NCI-H226 (cell line): ENCODE results near the gene PLCL2.
A peak's percentile ranks its signal among the peaks of the same experiment; 100 is the strongest.

Source experiments
- DNase-seq: peaks from one replicate; pipeline ENCODE4 v3.0.0-alpha.2; 2015

The PLCL2 gene

DNA sequence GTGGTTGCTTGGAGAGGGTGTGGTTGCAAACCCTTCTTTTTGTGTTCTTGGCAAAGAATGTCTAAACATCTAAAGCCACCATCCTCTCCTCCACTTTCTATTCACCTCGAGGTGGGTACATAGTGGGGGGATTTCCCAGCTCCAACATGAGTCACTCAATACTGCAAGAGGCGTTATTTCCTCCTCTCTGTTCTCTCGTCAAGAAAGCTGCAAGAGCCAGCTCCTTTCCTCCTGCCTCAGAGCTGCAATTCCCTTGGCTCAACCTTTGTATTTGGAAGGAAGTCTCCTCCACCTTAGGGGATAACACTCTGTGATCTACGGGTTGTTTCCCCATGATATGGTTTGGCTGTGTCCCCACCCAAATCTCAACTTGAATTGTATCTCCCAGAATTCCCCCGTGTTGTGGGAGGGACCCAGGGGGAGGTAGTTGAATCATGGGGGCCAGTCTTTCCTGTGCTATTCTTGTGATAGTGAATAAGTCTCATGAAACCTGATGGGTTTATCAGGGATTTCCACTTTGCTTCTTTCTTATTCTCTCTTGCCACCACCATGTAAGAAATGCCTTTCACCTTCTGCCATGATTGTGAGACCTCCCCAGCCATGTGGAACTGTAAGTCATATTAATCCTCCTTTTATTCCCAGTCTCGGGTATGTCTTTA is 138.4 kb downstream of the PLCL2 start:
- peak; percentile 16 for DNase-seq

DNA sequence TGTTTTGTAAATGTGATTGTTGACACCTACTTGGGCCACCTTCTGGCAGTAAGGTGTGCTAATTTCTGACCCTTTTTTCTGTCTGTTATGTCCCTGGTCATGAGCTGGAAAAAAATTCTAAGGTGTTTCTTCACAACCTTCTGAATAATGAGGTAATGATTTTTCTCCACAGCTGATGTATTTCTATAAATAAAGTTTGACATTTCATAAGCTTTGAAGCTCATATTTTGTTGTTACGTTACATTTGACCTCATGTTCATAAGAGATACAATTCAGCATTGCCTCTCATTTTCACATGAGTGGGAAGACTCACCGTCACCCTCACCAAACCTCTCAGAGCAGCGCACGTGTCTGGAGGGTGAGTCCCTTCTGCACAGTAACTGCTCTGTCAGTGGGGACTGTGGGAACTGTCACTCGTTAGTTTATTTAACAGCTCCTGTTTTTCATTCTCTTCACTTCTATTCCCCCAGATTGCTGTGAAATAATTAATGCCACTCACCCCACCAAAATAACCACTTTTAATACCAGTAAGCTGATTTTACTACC is 140.9 kb downstream of the PLCL2 start:
- no peak for DNase-seq

DNA sequence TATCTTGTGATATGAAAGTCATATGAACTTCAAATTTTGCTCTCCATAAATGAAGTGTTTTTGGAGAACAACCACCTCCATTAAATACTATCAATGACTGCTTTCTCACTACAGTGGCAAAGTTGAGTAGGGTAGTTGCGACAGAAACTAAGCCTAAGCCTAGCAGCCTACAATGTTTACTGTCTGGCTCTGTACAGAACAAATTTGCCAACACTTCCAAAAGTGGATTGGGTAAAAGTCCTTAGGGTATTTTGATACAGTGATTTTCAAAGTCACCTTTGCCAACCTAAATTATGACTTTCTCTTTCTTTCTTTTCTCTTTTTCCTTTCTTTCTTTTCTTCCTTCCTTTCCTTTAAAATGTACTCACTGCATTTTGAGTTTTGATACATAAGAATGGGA is 142.6 kb downstream of the PLCL2 start:
- DNase-seq, result no peak

DNA sequence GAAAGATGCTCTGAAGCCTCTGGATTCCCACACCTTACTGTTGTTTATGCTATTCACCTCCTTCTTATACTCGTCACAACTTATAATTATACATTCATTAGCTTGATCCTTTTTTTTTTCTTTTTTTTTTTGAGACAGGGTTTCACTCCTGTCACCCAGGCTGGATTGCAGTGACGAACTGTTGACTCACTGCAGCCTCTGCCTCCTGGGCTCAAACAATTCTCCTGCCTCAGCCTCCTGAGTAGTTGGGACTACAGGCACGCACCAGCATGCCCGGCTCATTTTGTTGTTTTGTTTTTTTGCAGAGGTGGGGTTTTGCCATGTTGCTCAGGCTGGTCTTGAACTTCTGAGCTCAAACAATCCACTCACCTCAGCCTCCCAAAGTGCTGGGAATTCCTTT is 143.6 kb downstream of the PLCL2 start:
- no peak for DNase-seq

DNA sequence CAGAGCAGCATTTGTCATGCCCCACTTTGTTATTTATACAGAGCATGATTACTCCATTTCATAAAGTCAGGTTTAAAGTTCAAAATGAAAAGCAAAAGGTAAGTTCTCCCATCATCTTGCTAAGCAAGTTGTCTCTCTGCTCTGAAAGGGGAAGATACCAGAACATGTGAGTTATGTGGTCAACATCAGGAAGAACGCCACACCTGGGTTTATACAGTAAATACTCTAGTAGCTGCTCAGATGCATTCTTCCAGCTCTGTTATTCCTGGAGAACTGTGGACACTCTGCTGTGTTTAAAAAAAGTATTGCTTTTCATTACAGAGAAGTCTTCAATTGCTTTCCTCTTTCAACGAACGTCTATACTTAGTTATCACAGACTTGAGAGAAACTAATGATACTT is 145.7 kb downstream of the PLCL2 start:
- no peak for DNase-seq

DNA sequence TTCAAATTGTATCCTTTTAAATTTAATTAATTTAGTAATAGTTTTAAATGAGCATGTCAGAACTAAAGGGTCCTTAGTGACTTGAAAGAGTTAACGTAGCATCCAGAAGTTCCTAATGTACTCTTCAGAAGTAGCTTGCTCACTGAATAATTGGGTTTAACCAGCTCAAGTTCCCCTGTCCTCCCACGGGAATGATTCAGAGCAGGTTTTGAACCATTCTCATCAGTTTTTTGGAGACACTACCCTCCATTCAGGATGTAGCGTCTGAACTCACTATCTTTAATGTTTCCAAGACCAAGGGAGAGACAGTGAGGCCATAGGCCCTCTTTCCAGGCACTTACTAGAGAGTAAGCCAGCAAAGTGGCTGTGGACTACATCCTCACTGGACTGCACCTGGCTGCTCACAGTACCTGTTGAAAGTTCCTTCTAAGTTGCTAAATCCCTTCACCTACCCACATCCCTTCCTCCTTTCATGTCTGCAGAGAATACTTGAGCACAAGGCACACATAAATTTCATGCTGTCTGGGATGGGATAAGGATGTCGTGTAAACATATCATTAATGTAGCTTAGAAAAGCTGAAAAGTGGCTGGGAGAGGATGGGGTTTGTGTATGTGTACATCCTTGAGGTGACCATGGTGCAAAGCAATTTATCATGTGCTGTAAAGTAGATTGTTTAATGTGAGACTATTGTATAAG is 146.3 kb downstream of the PLCL2 start:
- DNase-seq, result no peak

DNA sequence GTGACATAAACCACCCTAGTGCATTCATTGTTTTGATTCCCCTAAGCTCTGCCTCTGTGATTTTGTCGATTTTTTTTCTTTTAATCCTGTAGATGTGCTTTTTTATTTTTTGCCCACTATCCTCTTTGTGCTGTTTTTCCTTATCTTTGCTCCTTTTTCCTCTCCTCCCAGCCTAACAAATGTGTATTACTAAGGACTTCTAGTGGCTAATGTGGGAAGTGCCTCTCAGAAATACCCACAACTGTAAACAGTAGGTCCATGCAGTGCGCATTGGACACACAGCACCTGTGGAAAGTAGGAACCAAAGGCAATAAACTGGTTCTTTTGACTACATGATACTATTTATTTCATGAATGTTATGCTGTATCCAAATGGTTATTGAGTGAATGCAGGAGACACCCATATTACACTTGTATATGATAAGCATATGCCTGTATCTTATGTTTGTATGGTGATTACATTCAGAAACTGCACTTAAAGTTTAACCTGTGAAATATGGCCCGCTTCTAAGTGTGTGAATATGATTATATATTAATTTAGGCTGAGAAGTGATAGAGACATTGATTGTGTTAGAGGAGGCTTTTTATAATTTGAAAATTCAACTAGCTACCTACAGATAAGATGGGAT is 147.8 kb downstream of the PLCL2 start:
- peak; percentile 18 for DNase-seq

DNA sequence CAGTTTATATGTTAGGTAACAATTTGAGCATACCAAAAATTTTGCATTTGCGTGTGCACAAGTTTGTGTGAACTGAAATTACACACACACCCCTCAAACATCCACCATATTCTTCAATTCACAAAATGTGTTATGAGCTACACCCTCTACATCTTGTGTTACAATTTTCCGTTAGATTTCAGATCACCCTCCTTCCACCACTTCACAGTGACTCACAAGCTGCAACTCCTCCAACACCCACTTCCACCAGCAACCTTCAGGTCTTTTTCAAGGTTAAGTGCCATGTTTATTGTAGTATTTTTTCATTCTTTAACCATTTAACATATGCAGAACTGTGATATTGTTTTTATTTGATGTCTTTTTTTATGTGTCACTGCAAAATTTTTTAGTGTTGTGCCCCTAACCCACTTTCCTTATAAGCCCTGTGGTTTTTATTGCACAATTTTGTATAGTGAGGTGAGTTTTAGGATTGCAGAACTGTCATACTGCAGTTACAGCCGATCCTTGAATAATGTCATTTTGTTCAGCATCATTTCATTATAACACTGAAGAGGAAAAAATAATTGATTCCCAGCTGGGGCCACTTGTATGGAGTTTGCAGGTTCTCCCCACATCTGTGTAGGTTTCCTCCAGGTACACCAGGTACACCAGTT is 148.9 kb downstream of the PLCL2 start:
- no peak for DNase-seq

DNA sequence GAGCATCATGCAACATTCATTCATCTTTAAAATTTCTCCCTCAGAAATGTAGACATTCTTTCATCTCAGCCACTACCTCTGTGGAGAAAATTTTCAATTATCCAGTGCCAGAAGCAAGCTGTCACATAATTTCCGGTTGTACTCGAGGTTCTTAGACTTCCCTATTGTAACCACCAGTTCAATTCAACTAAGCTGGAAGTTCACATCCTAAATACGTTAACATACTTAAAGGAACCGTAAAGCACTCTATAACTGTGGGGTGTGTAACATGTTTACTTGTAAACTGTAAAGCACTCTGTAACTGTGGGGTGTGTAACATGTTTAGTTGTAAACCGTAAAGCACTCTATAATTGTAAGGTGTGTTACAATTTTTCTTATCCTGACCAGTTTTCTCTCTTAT is 150.3 kb downstream of the PLCL2 start:
- DNase-seq, result no peak

DNA sequence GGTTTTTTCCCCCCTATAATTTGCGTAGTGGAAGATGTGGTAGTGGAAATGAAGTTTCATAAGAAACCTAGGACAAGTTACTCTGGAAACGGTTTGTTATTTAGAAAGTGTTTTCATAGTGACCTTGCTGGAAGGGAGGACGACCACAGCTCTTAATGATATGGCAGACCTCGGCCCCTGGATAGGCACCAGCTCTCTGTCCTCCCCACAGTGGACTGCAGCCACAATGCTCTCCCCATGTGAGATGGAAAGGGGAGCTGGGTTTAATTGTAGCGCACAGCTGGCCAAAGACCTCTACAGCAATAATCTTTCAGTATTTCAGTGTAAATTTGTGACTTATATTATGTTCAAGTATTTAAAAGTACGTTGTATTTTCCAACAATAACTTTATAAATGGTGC is 151.2 kb downstream of the PLCL2 start:
- DNase-seq, result no peak

DNA sequence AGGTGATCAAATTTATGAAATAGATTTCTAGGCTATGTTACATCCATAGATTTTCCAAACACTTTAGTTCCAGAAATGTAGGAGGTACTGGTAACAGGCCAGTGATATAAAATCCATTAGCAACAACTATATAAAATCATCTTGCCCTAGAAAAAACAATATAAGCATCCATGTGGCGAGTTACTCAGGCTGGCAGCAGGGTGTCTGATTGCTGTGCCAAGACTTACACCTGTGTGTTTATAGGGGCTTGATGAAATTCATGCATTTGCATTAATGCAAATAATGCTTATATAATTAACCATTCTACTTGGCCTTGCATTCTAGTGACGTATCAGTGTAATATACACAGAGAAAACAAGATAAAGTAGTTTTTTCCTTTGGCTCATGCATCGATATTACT is 153.4 kb downstream of the PLCL2 start:
- no peak for DNase-seq

DNA sequence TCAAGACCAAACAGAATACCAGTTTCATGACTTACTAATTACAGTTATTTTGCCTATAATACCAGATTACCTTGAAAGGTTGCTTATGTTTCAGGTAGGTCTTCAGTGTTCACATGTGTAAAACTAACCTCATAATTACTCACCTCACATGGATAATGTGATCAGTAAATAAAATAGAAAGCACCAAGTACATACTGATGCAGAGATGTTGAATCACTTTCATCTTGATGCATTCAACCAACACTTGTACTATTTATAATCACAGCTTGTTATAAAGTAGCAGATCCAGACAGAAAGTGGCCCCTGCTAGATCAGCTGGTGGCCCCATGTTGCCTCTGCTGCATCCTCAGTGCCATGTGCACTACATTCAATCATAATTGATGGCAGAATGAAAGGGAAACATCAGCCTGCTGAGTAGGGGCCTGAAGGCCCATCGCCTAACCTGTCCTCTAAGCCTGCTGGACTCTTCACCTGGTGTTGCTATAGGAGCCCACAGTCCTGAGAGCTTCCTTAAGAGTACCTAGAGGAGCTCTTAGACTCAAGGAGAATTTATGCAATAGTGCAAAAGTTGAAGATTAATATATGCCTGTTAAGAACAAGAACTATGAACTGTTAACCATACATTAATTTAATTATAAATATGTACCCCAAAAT is 154.3 kb downstream of the PLCL2 start:
- DNase-seq, result no peak

DNA sequence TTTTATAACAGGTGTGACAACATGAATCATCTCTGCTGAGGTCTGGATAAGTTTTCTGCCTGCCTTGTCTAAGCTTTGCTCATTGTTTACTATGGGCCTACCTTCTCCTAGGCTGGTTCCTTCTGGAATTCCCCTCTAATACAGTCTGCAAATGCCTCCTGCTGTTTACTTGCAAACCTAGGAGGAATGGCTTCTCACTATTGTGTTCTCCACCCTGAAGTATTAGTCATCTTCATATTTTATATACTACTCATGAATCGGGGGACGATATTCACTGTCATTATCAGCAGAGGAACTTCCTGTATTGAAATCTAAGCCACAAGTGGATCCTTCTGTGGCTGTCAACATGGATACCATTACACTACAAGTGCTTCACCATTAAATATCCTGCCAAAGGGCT is 154.8 kb downstream of the PLCL2 start:
- DNase-seq, result peak; percentile 96

DNA sequence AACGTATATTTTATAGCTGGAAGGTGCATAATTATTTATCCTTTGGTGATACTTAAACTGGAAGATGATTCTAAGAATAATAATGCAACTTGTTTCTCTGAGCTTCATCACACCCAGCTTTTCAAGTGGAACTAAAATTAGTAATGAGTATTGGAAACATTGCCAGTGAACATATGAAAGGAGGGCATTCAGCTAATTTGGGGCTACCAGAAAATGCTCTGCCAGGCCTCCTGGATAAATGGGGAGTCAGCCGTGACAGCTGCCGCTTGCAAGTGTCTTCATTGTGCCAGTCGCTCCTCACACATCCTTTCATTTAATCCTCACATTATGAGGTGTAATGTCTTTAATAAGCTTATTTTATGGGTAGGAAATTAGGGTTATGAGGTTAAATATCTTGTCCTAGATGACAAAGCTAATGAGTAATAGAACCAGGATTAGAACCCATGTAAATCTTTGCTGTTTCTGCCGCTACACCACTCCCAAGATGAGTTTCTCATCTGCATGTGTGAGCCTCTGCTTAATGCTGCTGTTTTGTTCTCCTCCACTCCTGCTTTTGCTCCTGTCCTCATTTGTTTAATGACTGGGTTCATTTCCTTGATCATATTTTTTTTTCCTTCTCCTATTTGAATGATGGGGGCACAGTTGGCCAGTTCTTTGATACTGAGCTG is 155.7 kb downstream of the PLCL2 start:
- DNase-seq, result no peak

DNA sequence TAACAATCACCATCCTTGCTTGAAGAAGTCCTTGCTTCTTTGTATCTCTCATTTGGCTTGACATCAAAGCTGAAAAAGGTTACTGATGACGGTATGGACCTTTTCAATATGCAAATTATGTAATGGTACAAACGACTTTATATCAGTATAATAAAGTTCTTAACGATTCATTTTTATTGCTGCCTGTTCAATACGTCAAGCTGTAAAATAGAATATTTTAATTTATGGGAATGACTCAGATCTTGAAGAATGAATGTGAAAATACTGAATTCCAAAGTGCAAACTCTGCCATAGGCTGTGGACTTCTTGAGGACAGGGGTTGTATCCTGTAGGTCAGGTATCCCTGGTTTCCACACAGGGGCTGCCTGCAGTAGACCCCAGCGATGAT is 156.2 kb downstream of the PLCL2 start:
- no peak for DNase-seq

DNA sequence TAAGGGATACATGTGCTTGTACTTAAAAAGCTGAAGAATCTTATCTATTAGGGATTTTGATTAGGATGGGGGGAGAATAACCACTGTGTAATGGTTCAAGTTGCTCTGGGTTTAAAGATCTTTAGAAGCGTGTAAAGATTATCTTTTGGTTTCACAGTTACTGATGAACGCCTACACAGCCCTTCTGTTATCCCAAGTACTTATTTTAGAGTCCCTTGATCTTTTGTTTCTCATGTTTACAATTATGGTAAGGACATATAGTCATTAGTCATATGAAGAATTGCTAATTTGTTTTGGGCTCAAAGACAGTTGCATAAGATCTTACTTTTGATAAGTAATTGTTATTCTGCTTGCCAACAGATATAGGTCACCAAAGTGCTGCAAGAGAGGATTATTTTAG is 160.1 kb downstream of the PLCL2 start:
- no peak for DNase-seq

DNA sequence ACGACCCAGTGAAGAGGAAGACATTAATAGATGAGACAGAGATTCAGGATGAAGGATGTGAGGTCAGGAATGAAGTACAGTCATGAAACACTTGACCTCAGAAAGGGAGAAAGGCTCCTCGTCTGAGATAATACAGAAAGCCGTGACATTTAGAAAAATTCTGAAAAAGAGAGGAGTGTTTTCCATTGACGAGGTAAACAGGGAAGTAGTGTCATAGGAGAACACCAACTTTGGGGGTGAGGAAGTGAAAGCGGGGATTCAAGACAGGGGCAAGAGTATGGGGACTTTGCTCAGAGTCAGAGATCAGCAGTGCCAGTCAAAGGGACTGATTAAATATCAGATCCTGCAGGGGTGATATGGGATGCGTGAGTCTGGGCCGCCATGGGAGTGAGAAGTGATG is 160.9 kb downstream of the PLCL2 start:
- no peak for DNase-seq

DNA sequence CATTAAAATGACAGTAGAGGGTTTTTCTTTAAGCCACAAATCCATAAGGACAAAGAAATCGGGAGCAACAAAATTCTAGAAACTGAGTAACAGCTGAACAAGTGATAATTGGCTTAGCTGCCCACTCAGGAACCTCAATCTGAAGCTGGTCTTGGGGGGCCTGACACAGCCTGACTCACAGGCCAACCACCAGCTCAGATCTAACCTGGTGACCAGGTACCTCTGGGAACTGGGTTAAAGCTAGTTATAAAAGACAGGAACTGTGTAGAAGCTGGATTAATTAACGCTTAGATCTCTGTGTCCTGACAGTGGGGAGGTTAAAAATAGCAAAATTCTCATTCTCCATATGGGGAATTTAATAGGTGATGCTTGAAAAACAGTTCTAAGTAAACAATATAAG is 161.9 kb downstream of the PLCL2 start:
- DNase-seq, result no peak

DNA sequence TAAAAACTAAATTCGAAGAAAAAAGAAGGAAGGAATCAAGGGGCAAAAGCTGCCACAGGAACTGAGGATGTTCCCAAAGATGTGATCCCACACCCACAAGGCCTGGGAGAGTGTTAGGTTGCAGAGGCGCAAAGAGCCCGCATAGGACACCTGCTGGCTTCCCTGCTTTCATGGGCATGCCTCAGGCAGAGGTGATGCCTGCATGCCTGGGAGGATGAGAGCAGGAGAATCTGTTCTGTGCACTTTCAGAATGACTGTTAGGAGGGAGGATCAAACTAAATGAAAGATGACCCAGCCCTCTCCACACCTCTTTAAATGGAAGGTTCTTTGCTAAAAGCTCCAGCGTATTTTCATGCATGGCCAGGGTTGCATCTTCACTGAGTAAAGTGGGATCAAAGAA is 162.4 kb downstream of the PLCL2 start:
- no peak for DNase-seq

DNA sequence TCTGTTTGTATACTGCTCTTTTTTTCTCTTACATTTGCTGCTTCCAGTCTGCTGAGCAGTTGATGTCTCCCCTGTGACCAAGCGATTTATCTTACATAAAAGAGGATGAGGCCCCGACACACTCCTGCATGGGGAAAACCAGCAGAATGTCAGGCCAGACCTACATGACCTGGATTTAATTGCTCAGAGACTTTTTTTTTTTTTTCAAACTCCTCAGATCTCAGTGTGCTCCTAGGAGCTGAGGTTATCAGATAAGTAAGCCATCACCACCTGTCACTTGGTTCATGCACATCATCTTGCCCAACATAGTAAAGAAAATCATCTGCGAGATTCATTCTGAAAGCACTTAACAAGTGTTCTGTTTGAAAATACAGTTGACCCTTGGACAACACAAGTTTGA is 163.1 kb downstream of the PLCL2 start:
- DNase-seq, result no peak

DNA sequence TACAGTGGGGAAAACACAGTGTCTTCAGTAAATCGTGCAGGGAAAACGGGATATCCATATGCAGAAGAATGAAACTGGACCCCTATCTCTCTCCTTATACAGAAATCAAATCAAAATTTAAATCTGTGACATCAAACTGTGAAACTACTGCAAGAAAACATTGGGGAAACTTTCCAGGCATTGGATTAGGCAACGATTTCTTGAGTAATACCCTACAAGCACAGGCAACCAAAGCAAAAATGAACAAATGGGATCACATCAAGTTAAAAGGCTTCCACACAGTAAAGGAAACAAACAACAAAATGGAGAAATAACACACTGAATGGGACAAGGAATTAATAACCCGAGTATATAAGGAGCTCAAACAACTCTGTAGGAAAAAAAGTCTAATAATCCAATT is 165.3 kb downstream of the PLCL2 start:
- no peak for DNase-seq

DNA sequence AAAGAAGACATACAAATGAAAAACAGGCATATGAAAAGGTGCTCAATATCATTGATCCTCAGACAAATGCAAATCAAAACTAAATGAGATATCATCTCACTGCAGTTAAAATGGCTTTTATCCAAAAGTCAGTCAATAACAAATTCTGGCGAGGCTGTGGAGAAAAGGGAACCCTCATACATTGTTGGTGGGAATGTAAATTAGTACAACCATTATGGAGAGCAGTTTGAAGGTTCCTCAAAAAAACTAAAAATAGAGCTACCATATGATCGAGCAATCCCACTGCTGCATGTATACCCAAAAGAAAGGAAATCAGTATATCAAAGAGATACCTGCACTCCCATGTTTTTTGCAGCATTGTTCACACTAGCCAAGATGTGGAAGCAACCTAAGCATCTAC is 165.8 kb downstream of the PLCL2 start:
- DNase-seq, result no peak

DNA sequence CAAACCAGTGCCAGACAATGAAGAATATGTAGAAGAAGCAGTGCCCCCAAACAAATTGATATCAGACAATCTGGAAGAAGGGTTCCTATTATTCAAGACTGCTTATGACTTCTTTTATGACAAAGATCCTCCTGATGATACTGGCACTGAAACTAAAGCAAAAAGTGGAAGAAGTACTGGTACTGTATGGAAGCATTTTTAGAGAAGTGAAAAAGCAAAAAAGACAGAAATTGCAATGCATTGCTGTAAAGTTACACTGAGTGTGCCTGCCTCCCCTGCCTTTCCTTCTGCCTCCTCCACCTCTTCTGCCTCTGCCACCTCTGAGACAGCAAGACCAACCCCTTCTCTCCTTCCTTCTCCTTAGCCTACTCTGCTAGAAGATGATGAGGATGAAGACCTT is 167.6 kb downstream of the PLCL2 start:
- no peak for DNase-seq
